Kidney epithelial cell (primary cell): ENCODE results near the gene THSD4. TPM values are rescaled to one million over a fixed set of nuclear protein-coding genes. Genes with fewer than 3 reads are reported as not detected.

ENCODE experiments used
- DNase-seq: peaks from one replicate; pipeline ENCODE4 v3.0.0-alpha.2; 2010; ENCODE audit warnings: low read depth
- H3K27me3 ChIP-seq: 2 replicates; pipeline ENCODE4 v1.6.0; 2011; ENCODE audit warnings: low read length; ENCODE audit not compliant: control insufficient read depth, insufficient read depth
- H3K36me3 ChIP-seq: 2 replicates; pipeline ENCODE4 v1.5.1; 2011; ENCODE audit warnings: low read length; ENCODE audit not compliant: control insufficient read depth, insufficient read depth
- H3K4me3 ChIP-seq: 2 replicates; pipeline ENCODE4 v1.5.1; 2011; ENCODE audit warnings: low read depth, mild to moderate bottlenecking, control low read depth, low read length
- total RNA-seq: library from RNA; depleted of rRNA; stranded (reverse); fragments of >200 nt; gene quantifications from 2 replicates; pipeline ENCODE4 v1.2.3, GENCODE V29; 2015
- TF ChIP-seq, protein P1 (sequence below): IDR thresholded peaks from 2 replicates; pipeline ENCODE4 v1.5.1; 2011; ENCODE audit warnings: mild to moderate bottlenecking, moderate library complexity, low read length, control low read depth, inconsistent platforms; ENCODE audit not compliant: insufficient read depth, poor library complexity, severe bottlenecking

The THSD4 gene
- total RNA-seq, 1 donor from 2014 or later: 17.7 TPM

DNA sequence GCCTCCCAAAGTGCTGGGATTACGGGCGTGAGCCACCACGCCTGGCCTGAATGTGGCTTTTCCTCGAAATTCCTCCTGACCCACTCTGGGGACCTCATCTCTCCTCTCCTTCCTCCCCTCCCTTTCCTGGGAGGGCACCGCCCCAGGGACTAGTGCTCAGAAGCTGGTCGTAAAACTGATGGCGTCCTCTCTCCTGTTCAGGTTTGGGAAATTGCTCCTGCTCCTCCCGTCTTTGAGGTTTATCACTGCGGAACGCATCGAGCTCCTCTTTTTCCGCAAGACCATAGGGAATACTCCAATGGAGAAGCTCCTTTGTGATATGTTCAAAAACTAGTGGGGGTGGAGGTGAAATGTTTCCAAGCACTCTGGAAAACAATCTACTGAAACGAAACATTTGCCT, 702.1 kb downstream of the THSD4 start:
- no peaks in the 10 kb centered on the region for H3K36me3 ChIP-seq
- H3K27me3 ChIP-seq: no peaks in the 10 kb centered on the region
- TF ChIP-seq, protein P1, sequence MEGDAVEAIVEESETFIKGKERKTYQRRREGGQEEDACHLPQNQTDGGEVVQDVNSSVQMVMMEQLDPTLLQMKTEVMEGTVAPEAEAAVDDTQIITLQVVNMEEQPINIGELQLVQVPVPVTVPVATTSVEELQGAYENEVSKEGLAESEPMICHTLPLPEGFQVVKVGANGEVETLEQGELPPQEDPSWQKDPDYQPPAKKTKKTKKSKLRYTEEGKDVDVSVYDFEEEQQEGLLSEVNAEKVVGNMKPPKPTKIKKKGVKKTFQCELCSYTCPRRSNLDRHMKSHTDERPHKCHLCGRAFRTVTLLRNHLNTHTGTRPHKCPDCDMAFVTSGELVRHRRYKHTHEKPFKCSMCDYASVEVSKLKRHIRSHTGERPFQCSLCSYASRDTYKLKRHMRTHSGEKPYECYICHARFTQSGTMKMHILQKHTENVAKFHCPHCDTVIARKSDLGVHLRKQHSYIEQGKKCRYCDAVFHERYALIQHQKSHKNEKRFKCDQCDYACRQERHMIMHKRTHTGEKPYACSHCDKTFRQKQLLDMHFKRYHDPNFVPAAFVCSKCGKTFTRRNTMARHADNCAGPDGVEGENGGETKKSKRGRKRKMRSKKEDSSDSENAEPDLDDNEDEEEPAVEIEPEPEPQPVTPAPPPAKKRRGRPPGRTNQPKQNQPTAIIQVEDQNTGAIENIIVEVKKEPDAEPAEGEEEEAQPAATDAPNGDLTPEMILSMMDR: no peak
- no peak overlapping the region for H3K4me3 ChIP-seq
- no peak for DNase-seq

DNA sequence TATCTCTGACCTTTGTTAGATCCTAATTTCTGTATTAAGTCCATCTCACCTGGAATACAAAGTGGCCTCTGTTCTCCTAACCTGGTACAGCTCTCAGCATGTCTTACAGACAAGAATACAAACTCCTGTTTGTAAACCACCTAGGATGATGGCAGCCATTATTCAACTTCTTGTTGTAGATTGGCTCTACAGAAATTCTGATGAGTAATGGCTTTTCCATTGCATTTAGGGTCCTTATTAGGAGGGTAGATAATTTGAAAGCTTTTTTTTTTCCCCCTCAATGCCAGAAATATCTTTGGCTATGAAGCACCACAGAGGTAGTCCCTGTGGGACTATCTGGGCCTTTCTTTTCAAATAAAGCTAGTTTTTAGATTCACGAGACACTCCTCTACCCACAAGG, 704.9 kb downstream of the THSD4 start:
- TF ChIP-seq, protein P1: no peak
- no peaks in the 10 kb centered on the region for H3K36me3 ChIP-seq
- no peak overlapping the region for H3K4me3 ChIP-seq
- H3K27me3 ChIP-seq: no peaks in the 10 kb centered on the region
- no peak for DNase-seq

DNA sequence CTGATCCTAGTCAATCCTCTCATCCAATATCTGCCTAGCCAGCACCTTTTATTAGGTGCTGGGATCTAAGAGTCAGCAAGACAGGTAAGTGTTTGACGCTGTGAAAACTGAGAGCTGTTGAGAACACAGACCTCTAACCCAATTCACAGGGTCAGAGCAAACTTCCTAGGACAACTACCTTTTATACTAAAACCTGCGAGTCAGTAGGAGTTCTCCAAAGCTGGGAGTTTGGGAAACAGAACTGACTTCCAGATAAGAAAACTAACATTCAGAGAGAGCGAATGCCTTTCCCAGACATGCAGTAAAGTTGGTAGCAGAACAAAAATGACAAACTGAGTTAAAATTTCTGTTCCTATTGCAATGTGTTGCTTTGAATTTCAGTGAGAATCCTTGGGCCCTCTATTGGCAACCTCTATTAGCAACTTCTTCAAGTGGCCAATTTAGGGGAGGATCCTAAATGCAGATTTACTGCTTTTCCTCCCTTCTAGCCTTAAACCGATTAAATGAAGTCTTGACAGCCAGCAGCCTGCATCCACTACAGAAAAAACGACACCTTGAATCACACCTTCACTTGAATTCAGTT, 706.4 kb downstream of the THSD4 start:
- DNase-seq: no peak
- Histone ChIP-seq H3K27me3 (no peaks in the 10 kb centered on the region), H3K36me3 (no peaks in the 10 kb centered on the region), H3K4me3 (no peak overlapping the region)
- TF ChIP-seq, protein P1: no peak

DNA sequence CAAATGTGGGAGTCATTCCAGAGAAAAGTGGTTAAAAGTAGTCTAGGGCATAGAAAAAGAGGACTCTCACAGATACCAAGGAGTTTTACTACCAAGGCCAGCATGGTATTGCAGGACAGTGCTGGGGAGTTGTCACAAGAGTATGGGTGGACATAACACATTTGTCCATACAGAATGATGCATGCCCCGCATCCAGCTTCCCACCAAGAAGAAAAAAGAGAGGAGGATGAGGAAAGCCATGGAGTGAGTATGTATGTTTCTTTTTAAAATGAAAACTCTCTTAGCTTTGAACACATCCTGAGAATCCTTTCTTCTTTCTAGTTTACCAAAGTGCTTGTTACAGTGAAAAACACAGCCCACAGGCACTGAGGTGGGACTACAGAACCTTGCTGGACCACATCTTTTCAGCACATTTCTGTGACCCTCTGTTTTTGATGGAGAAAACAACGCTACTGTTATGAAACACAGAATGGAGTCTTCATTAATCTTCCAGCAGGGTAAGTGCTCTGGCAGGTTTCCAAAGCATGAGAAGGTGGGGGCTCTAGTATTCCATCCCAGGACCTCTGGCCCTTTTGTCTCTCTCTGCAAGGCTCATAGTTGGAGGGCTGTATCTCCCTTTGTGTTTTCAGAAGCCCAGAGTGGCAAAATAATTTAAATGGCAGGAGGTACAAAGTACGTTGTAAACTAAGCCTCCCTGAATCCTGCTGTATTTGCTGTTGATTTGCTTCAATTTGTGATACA, 707.8 kb downstream of the THSD4 start:
- Histone ChIP-seq H3K4me3 (no peak overlapping the region), H3K27me3 (no peaks in the 10 kb centered on the region), H3K36me3 (no peaks in the 10 kb centered on the region)
- no peak for DNase-seq
- TF ChIP-seq, protein P1: no peak

DNA sequence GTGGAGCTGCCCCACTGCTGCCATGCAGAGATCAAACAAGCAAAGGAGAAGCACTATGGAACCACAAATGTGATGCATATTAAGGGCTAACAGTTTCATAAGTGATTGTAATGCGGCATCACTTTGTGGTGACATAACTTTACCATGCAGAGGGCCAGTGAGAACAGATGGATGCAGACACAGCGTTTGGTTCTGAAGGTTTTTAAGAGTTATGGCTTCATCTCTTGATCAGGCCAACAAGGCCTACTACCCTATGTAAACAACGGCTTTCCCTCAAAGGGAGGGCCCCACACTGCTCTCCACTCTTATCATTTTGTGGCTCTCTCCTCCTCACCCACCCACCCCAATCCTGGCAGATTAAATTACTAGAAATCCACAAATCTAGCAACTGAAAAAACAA, 708.5 kb downstream of the THSD4 start:
- TF ChIP-seq, protein P1: no peak
- H3K36me3 ChIP-seq: no peaks in the 10 kb centered on the region

DNA sequence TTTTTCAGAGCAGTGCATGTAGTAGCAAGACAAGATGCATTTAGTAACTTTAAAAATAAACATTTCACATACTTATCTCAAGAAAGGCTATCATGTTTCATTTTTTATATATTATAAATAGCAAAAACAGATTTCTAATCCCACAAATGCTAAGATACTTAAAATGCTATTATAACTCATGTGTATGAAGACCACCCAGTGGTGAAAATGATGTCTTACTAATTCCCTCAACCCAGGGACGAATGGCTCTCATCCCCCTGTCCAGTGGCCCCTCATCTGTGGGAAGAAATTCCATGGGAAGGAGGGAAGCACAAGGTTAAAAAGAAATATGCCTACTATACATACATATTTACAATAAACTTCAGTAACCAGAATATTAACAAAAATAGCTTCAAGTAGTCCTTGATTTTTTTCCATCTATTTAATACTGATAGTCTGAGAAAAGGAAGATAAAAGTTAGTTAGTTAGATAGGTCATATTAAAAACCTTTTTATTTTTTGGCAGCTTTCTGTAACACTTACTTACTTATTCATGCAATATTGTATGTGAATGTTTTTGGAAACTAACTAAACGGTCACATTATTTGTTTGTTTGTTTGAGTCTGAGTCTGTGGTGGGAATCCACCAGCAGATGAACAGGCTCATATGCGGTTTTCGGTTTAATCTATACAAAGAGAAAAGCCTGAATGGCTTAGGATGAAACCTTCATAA, 709.9 kb downstream of the THSD4 start:
- Histone ChIP-seq H3K27me3 (no peaks in the 10 kb centered on the region), H3K36me3 (no peaks in the 10 kb centered on the region), H3K4me3 (no peak overlapping the region)
- TF ChIP-seq, protein P1: no peak
- DNase-seq: no peak

More for the DNA sequence above, 708.5 kb downstream of the THSD4 start:
- no peak for DNase-seq
- H3K4me3 ChIP-seq: no peak overlapping the region
- H3K27me3 ChIP-seq: no peaks in the 10 kb centered on the region
